HG03025 (cell line): Measurements from ENCODE around the gene HK1.
"Not testable (repeated sequence)": the region's sequence is repeated elsewhere in the genome, so short reads cannot be mapped to it uniquely, and the experiment has no call there.

Experiments
- ATAC-seq: cut with Tn5 transposase; IDR thresholded peaks from one replicate; pipeline ENCODE4 v1.9.1; 2021; ENCODE audit warnings: mild to moderate bottlenecking, moderate library complexity; ENCODE audit not compliant: unreplicated experiment, low FRiP score

HK1 gene

GRCh38 chr10:69253171-69253570 lies 25.1 kb upstream of the HK1 start:
- ATAC-seq = no peak

GRCh38 chr10:69254877-69255276 lies 23.4 kb upstream of the HK1 start:
- ATAC-seq = no peak

- ATAC-seq = no peak
Observed at GRCh38 chr10:69259547-69260243, 18.6 kb upstream of the HK1 start.

DNA sequence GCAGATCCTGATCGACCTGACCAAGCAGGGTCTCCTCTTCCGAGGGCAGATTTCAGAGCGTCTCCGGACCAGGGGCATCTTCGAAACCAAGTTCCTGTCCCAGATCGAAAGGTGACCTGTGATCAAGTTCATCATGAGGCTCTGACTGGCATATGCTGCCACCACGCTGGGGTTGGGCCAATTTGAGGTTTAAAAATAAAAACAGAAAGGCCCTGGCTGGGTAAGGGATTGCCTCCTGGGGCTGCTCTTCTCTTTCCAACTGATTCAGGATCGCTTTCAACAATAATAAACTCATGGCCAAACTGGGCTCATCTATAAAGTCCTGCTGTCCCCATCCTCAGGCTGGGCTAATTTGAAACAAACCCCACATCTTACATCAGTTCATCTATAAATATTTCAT lies 17.1 kb upstream of the HK1 start:
- no peak for ATAC-seq

DNA sequence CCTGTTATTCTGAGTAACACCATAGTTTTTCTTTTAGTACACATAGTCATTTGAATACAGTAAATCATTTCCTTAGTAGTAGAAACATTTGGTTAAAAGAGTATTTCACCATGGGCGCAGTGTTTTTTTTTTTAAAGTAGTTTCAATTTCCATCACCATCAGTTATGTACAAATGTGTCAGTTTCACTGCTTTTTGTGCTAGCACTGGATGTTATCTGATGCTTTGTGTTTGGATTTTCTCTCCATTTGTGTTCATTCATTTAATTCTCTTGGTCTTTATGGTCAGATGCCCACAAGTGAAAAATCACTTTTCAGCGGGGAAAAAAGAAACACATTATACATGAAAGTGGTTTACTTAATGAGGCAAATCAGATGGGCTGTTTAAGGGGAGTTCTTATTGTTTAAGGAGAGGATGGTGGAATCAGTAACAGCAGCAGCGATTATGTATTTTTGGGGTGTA lies 16.0 kb upstream of the HK1 start:
- ATAC-seq = no peak

- ATAC-seq = no peak
Observed at GRCh38 chr10:69265521-69265920, 12.8 kb upstream of the HK1 start.

DNA sequence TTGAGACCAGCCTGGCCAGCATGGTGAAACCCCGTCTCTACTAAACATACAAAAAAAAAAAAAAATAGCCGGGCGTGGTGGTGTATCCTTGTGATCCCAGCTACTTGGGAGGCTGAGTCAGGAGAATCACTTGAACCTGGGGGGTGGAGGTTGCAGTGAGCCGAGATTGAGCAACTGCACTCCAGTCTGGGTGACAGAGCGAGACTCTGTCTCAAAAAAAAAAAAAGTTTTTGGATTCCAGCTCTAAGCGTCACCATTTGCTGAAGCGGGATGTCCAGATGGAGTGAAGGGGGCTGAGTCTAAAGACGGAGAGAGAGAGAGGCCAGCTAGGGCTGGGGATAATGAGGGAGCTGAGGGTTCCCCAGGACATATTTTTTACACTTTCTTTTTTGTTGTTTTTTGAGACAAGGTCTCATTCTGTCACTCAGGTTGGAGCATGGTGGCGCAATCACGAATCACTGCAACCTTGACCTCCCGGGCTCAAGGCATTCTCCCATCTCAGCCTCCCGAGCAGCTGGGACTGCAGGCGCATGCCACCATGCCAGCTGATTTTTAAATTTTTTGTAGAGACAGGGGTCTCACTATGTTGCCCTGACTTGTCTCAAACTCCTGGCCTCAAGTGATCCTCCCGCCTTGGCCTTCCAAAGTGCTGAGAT lies 9.4 kb upstream of the HK1 start:
- ATAC-seq = no peak

GRCh38 chr10:69269761-69270160 lies 8.5 kb upstream of the HK1 start:
- no peak for ATAC-seq

- no peak for ATAC-seq
Observed at GRCh38 chr10:69270990-69271389, 7.3 kb upstream of the HK1 start.

- no peak for ATAC-seq
Observed at GRCh38 chr10:69272624-69273023, 5.7 kb upstream of the HK1 start.

DNA sequence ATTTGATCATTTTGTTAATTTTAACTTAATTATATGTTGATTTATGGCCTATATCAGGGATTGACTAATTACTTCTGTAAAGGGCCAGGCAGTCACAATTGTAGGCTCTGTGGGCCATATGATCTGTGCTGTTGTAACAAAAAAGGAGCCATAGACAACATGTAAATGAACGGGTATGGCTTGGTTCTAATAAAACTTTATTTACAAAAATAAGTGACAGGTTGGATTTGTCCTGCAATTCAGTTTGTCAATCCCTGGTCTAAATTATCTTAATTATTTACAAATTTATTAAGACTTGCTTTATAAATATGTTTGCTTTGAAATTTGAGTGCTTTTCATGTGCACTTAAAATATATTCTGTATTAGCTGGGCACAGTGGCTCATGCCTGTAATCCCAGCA lies 2.9 kb upstream of the HK1 start:
- ATAC-seq = no peak

DNA sequence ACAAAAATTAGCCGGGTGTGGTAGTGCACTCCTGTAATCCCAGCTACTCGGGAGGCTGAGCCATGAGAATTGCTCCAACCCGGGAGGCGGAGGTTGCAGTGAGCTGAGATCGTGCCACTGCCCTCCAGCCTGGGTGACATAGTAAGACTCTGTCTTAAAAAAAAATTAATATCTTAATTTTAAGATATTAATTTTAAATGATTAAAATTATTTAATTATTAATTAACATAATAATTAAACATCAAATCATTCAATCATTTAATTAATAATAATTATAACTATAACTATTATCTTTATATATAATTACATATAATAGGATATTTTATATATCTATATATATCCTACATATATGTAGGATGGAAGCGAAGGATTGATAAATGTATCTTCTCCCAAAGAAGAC lies 1.8 kb upstream of the HK1 start:
- ATAC-seq = no peak

- no peak for ATAC-seq
Observed at GRCh38 chr10:69279110-69279509, 814 bp downstream of the HK1 start.

GRCh38 chr10:69281507-69282413 lies 3.5 kb downstream of the HK1 start:
- ATAC-seq = no peak

GRCh38 chr10:69284402-69284801 lies 6.1 kb downstream of the HK1 start:
- not testable (repeated sequence) for ATAC-seq

- no peak for ATAC-seq
Observed at GRCh38 chr10:69285699-69286098, 7.4 kb downstream of the HK1 start.

GRCh38 chr10:69287181-69287580 lies 8.9 kb downstream of the HK1 start:
- ATAC-seq = no peak

- ATAC-seq = no peak
Observed at GRCh38 chr10:69290993-69291392, 12.7 kb downstream of the HK1 start.

- ATAC-seq = no peak
Observed at GRCh38 chr10:69292459-69292858, 14.2 kb downstream of the HK1 start.

DNA sequence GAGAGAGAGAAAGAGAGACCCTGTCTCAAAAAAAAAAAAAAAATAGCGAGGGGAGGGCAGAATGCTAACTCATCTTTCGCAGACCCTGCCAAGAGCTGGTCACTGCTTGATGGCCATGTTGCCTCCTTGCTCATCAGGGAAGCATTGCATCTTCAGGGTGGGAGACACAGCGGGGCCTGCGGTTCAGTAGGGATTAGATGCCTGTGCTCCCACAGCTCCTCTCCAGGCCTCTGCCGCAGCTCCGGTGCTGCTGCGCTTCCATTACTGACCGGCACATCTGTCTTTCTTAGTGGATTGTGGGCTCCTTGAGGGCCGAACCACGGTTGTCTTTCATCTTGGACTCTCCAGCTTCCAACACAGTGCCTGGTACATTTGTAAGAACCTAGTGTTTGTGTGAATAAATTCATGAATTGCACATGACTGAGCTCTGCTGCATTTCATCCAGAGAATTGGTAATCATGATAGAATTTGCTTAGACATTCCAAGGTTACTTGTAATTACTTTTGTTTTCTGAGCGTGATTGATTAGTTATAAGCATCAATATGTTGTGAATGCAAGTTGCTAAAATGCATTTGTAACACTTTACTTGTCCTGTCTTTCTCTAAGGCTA lies 16.8 kb downstream of the HK1 start:
- no peak for ATAC-seq

DNA sequence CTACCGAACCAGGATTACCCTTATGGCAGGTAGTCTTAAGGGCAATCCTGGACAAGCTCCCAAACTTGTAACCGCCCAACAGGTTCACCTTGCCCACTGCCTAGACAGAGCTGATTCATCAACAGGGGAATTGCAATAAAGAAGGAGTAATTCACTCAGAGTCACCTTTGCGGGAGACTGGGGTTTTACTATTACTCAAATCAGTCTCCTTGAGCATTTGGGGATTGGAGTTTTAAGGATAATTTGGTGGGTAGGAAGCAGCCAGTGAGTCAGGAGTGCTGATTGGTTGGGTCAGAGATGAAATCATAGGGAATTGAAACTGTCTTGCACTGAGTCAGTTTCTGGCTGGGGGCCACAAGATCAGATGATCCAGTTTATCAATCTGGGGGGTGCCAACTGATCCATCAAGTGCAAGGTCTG lies 25.3 kb downstream of the HK1 start:
- ATAC-seq = no peak
